WTC11 (cell line): Measurements from ENCODE around the gene CD2. TPM values are rescaled to one million over a fixed set of nuclear protein-coding genes. Genes with fewer than 3 reads are reported as not detected.

ENCODE experiments used
- ATAC-seq: fragments of 200-7000 bp; cut with Tn5 transposase; 2 replicates; pipeline ENCODE4 v1.10.0; 2021; ENCODE audit warnings: mild to moderate bottlenecking, moderate library complexity
- CTCF ChIA-PET: fragments of 300-600 bp; sonication (Branson Sonifier 250); formaldehyde crosslinking; loops from one replicate; lab custom pipeline; 2021; ENCODE audit warnings: antibody characterized with exemption; lab: Charles Lee
- POLR2A ChIA-PET: fragments of 350-600 bp; sonication (Branson Sonifier 250); formaldehyde crosslinking; loops from one replicate; lab custom pipeline; 2021; ENCODE audit warnings: antibody characterized with exemption; lab: Charles Lee
- DNase-seq: peaks from one replicate; pipeline ENCODE4 v3.0.0; 2021; ENCODE audit warnings: low spot score
- H3K27ac Mint-ChIP-seq: 2 replicates; pipeline ENCODE4 v1.8.0; 2021; ENCODE audit warnings: mixed read lengths
- H3K27me3 Mint-ChIP-seq: 2 replicates; pipeline ENCODE4 v1.8.0; 2021; ENCODE audit warnings: low read depth, mild to moderate bottlenecking, moderate library complexity, mixed read lengths
- H3K36me3 Mint-ChIP-seq: 2 replicates; pipeline ENCODE4 v1.8.0; 2021; ENCODE audit warnings: mixed read lengths
- H3K4me1 Mint-ChIP-seq: 2 replicates; pipeline ENCODE4 v1.8.0; 2022; ENCODE audit warnings: mixed read lengths
- H3K4me3 Mint-ChIP-seq: 2 replicates; pipeline ENCODE4 v1.8.0; 2021; ENCODE audit warnings: mild to moderate bottlenecking, moderate library complexity, mixed read lengths
- H3K9me3 Mint-ChIP-seq: 2 replicates; pipeline ENCODE4 v1.8.0; 2021; ENCODE audit warnings: mixed read lengths
- ATF6 ChIP-seq: sonication (generic); formaldehyde crosslinking; IDR thresholded peaks from 2 replicates; pipeline ENCODE4 v1.8.1; 2023; ENCODE audit warnings: mild to moderate bottlenecking, missing genetic modification reagents
- CBFB ChIP-seq: sonication (generic); formaldehyde crosslinking; IDR thresholded peaks from 2 replicates; pipeline ENCODE4 v1.8.1; 2022; ENCODE audit warnings: mild to moderate bottlenecking, low read depth, missing genetic modification reagents
- CREM ChIP-seq: sonication (generic); formaldehyde crosslinking; IDR thresholded peaks from 2 replicates; pipeline ENCODE4 v1.8.1; 2022; ENCODE audit warnings: mild to moderate bottlenecking, missing genetic modification reagents, moderate library complexity
- E2F5 ChIP-seq: sonication (generic); formaldehyde crosslinking; IDR thresholded peaks from 2 replicates; pipeline ENCODE4 v1.8.1; 2022; ENCODE audit warnings: mild to moderate bottlenecking, moderate library complexity, missing genetic modification reagents
- ESRRA ChIP-seq: sonication (generic); formaldehyde crosslinking; IDR thresholded peaks from 2 replicates; pipeline ENCODE4 v1.8.1; 2022; ENCODE audit warnings: mild to moderate bottlenecking, missing genetic modification reagents, borderline replicate concordance
- FOXK1 ChIP-seq: sonication (generic); formaldehyde crosslinking; IDR thresholded peaks from 2 replicates; pipeline ENCODE4 v1.8.0; 2022; ENCODE audit warnings: mild to moderate bottlenecking, moderate library complexity, missing genetic modification reagents
- FOXP1 ChIP-seq: sonication (generic); formaldehyde crosslinking; IDR thresholded peaks from 2 replicates; pipeline ENCODE4 v1.8.0; 2022; ENCODE audit warnings: missing genetic modification reagents, mild to moderate bottlenecking, moderate library complexity, borderline replicate concordance
- GABPB1 ChIP-seq: sonication (generic); formaldehyde crosslinking; IDR thresholded peaks from 2 replicates; pipeline ENCODE4 v1.8.1; 2023; ENCODE audit warnings: mild to moderate bottlenecking, missing genetic modification reagents
- GTF2I ChIP-seq: fragments of 250-450 bp; sonication (Bioruptor Pico); conservative IDR thresholded peaks from 2 replicates; pipeline ENCODE4 v1.4.0; 2021; ENCODE audit warnings: mild to moderate bottlenecking
- HMGA2 ChIP-seq: fragments of 250-450 bp; sonication (Bioruptor Pico); IDR thresholded peaks from 2 replicates; pipeline ENCODE4 v1.4.0; 2021; ENCODE audit warnings: mild to moderate bottlenecking, moderate library complexity
- MXD4 ChIP-seq: fragments of 250-450 bp; sonication (Bioruptor Pico); IDR thresholded peaks from 2 replicates; pipeline ENCODE4 v1.8.0; 2021; ENCODE audit warnings: mild to moderate bottlenecking, moderate library complexity, borderline replicate concordance
- NR1H2 ChIP-seq: sonication (generic); formaldehyde crosslinking; IDR thresholded peaks from 2 replicates; pipeline ENCODE4 v1.9.0; 2021; ENCODE audit warnings: mild to moderate bottlenecking, moderate library complexity, missing genetic modification reagents
- OVOL2 ChIP-seq: fragments of 250-450 bp; sonication (Bioruptor Pico); IDR thresholded peaks from 2 replicates; pipeline ENCODE4 v1.9.0; 2021; ENCODE audit warnings: mild to moderate bottlenecking, borderline replicate concordance
- RELA ChIP-seq: sonication (generic); formaldehyde crosslinking; IDR thresholded peaks from 2 replicates; pipeline ENCODE4 v1.8.1; 2022; ENCODE audit warnings: missing genetic modification reagents, mild to moderate bottlenecking, borderline replicate concordance
- TEAD1 ChIP-seq: sonication (generic); formaldehyde crosslinking; IDR thresholded peaks from 2 replicates; pipeline ENCODE4 v1.8.0; 2022; ENCODE audit warnings: mild to moderate bottlenecking, missing genetic modification reagents
- USF2 ChIP-seq: sonication (generic); formaldehyde crosslinking; IDR thresholded peaks from 2 replicates; pipeline ENCODE4 v1.8.1; 2023; ENCODE audit warnings: mild to moderate bottlenecking, missing genetic modification reagents, moderate library complexity
- ZBTB21 ChIP-seq: sonication (generic); formaldehyde crosslinking; IDR thresholded peaks from 2 replicates; pipeline ENCODE4 v1.8.1; 2023; ENCODE audit warnings: mild to moderate bottlenecking, missing genetic modification reagents, borderline replicate concordance
- ZMAT4 ChIP-seq: fragments of 250-450 bp; sonication (Bioruptor Pico); IDR thresholded peaks from 2 replicates; pipeline ENCODE4 v1.9.0; 2021; ENCODE audit warnings: mild to moderate bottlenecking
- ZNF121 ChIP-seq: sonication (generic); formaldehyde crosslinking; IDR thresholded peaks from 2 replicates; pipeline ENCODE4 v1.8.0; 2023; ENCODE audit warnings: missing genetic modification reagents
- ZNF219 ChIP-seq: sonication (generic); formaldehyde crosslinking; IDR thresholded peaks from 2 replicates; pipeline ENCODE4 v1.8.0; 2023; ENCODE audit warnings: missing genetic modification reagents, mild to moderate bottlenecking, borderline replicate concordance
- ZNF281 ChIP-seq: sonication (generic); formaldehyde crosslinking; IDR thresholded peaks from 2 replicates; pipeline ENCODE4 v1.8.0; 2023; ENCODE audit warnings: mild to moderate bottlenecking, missing genetic modification reagents
- ZNF416 ChIP-seq: fragments of 250-450 bp; sonication (Bioruptor Pico); IDR thresholded peaks from 2 replicates; pipeline ENCODE4 v1.9.0; 2021; ENCODE audit warnings: mild to moderate bottlenecking, inconsistent platforms
- ZNF512 ChIP-seq: sonication (generic); formaldehyde crosslinking; IDR thresholded peaks from 2 replicates; pipeline ENCODE4 v1.8.1; 2022; ENCODE audit warnings: missing genetic modification reagents, borderline replicate concordance
- ZNF671 ChIP-seq: fragments of 250-450 bp; sonication (Bioruptor Pico); IDR thresholded peaks from 2 replicates; pipeline ENCODE4 v1.8.0; 2021; ENCODE audit warnings: mild to moderate bottlenecking
- ZSCAN18 ChIP-seq: fragments of 250-450 bp; sonication (Bioruptor Pico); IDR thresholded peaks from 2 replicates; pipeline ENCODE4 v2.1.2; 2022; ENCODE audit warnings: mild to moderate bottlenecking, moderate library complexity
- total RNA-seq: library from RNA; stranded (reverse); gene quantifications from 3 replicates; pipeline ENCODE4 v1.2.3, GENCODE V29; 2021

CD2 gene
- total RNA-seq, 1 experiment from 2014 or later = 0.13 TPM

- no peaks in the 10 kb centered on the region for H3K4me1 Mint-ChIP-seq
- CTCF ChIA-PET = no interaction called here
Observed at GRCh38 chr1:116786049-116786448, 31.8 kb downstream of the CD2 start.

GRCh38 chr1:116791727-116792126 lies 37.5 kb downstream of the CD2 start:
- POLR2A ChIA-PET = no interaction called here
- no peaks in the 10 kb centered on the region for H3K27me3 Mint-ChIP-seq
- H3K4me1 Mint-ChIP-seq = peaks cover 22% of the 10 kb centered on the region
- CTCF ChIA-PET = interaction anchor here (1.1 to 1.2 kb wide), 2 partner anchors 28 to 90 kb away, joined by 3 read pairs; no protein-coding TSS in a partner anchor
- no peak for ATAC-seq
- H3K4me3 Mint-ChIP-seq = no peak overlapping the region
- H3K9me3 Mint-ChIP-seq = no peaks in the 10 kb centered on the region
- H3K27ac Mint-ChIP-seq = no peak overlapping the region
- no peak for DNase-seq
- peaks cover 2% of the 10 kb centered on the region for H3K36me3 Mint-ChIP-seq
- no peak for TF ChIP-seq HMGA2 (CRISPR knock-in tag)
- no peak for TF ChIP-seq USF2 (CRISPR knock-in tag)
- no peak for TF ChIP-seq CBFB (CRISPR knock-in tag)
- TF ChIP-seq GTF2I (CRISPR knock-in tag) = no peak
- no peak for TF ChIP-seq TEAD1 (CRISPR knock-in tag)
- no peak for TF ChIP-seq NR1H2 (CRISPR knock-in tag)
- no peak for TF ChIP-seq MXD4 (CRISPR knock-in tag)
- TF ChIP-seq RELA (CRISPR knock-in tag) = no peak
- no peak for TF ChIP-seq ZNF281 (CRISPR knock-in tag)
- TF ChIP-seq ZNF671 (CRISPR knock-in tag) = no peak

More at GRCh38 chr1:116786049-116786448, 31.8 kb downstream of the CD2 start:
- no peak overlapping the region for H3K27ac Mint-ChIP-seq
- H3K27me3 Mint-ChIP-seq = no peaks in the 10 kb centered on the region
- ATAC-seq (no peak), DNase-seq (no peak)
- peaks cover 8% of the 10 kb centered on the region; the same call in 1 of the 2 replicates for H3K9me3 Mint-ChIP-seq
- H3K4me3 Mint-ChIP-seq = no peak overlapping the region
- H3K36me3 Mint-ChIP-seq = no peaks in the 10 kb centered on the region
- POLR2A ChIA-PET = no interaction called here
- TF ChIP-seq ZNF416 (CRISPR knock-in tag) = no peak
- no peak for TF ChIP-seq OVOL2 (CRISPR knock-in tag)
- TF ChIP-seq GABPB1 (CRISPR knock-in tag) = no peak
- TF ChIP-seq ZBTB21 (CRISPR knock-in tag) = no peak
- TF ChIP-seq ZNF219 = no peak
- TF ChIP-seq ZSCAN18 (CRISPR knock-in tag) = no peak
- no peak for TF ChIP-seq CREM
- TF ChIP-seq ZNF512 (CRISPR knock-in tag) = no peak
- no peak for TF ChIP-seq FOXK1
- TF ChIP-seq ZMAT4 (CRISPR knock-in tag) = no peak
- no peak for TF ChIP-seq FOXP1 (CRISPR knock-in tag)
- no peak for TF ChIP-seq ZNF121 (CRISPR knock-in tag)
- TF ChIP-seq ATF6 (CRISPR knock-in tag) = no peak
- TF ChIP-seq ESRRA (CRISPR knock-in tag) = no peak
- no peak for TF ChIP-seq E2F5
